HuH-7 (cell line): ENCODE data around the gene GTPBP3.
"Not testable (repeated sequence)": the region's sequence is repeated elsewhere in the genome, so short reads cannot be mapped to it uniquely, and the experiment has no call there.

ENCODE experiments used
- DNase-seq: peaks from one replicate; pipeline ENCODE4 v3.0.0; 2011; ENCODE audit warnings: low spot score

Gene GTPBP3

DNA sequence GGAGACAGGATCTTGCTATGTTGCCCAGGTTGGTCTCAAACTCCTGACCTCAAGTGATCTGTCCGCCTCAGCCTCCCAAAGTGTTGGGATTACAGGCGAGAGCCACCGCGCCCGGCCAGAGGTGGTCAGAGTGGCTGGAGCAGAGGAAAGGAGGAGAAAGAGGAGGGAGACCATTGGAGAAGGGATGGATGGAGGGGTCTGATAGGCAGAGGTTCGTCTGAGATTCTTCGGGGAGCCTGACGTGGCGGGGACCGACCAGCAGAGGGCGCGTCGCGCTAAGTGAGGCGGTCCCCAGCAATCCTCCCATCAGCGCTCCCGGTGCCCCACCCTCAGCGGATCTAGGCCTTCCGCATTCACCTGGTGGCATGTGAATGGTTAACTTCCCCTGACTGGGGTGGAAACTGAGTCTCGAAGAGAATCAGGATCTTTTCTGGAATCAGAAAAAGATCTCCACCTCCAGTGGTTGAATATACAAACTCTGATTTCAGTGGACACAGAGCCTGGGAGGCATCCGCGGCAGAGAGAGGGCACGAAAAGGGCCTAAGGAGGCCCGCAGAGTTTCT, 8.8 kb downstream of the GTPBP3 start:
- peak; percentile 83 for DNase-seq

DNA sequence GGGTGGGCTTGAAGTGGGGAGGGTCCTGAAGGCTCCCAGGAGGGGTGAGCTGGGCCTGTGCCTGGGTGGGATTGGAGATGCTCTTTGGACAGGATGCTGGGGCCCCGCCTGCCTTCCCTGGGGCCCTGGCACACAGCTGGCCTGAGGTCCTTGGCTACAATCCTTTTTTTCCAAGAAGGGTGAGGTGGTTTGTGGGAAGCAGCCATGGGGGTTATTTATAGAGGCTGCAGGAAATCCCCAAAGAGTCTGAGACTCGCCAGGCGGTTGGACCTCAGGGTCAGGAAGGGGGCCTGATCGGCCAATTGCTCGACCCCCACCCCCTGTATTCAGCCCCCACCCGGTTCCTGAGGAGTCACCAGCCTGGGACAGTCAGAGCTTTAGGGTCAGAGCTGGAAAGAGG, 10.0 kb downstream of the GTPBP3 start:
- DNase-seq, result no peak

DNA sequence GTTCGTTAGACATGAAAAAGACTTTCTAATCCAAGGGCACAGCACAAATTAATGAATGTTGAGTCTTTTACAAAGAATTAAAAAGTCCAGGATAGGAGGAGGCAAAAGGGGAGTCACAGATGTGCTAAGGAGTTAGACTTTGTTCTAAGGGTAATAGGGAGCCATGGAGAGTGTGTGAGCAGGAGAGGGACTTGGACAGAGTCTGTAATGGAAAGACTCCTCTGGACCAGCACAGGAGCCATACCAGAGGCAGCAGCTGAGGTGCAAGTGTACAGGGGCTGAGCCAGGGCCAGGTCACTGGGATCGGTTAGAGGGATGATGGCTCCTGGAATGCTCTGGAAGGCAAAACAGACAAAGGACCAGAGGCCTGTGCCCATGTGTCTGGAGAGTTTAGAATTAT, 10.5 kb downstream of the GTPBP3 start:
- no peak for DNase-seq

DNA sequence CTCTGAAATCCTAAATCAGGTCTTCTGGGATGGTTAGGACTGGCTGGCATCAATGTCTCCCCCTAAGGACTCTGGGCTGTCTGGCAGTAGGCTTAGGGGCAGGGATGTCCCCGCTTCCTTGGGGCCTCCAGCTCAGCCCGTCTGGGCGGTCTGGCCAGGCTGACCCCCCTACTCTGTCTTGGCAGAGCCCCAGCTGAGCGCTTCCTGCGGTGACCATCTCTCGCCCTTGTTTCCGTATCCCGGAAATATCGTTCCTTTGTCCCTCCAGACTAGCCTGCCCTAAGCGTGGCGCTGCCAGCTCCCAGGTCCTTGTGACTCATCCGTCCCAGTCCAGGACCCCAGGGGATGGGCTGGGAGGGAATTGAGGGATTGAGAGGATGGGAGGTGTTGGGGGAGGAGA, 11.3 kb downstream of the GTPBP3 start:
- no peak for DNase-seq

DNA sequence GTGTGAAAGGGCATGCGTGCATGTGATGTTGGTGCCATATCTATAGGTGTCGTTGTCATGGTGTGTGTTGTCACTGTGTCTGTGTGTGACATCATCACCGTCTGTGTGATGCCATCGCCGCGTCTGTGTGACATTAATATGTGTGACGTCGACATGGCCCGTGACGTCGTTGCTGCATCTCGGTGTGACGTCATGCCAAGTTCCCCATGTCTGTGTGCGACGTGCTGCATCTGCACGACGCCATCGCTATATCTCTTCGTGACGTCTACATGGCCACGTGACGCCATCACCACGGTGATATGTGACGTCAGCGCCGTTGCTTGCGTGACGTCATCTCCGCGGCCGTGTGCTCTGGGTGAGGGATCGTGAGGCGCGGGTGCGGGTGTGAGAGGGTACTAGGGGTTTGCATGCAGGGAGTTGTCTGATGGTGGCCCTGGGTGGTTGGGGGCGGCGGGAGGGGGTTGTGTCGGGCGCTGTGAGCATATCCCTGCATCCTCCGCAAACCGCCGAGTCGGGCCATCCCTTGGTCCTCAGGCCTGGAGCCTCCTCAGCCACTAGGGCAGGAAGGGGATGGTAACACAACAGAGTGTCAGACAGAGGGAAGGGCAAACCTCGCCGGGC, 14.6 kb downstream of the GTPBP3 start:
- no peak for DNase-seq

DNA sequence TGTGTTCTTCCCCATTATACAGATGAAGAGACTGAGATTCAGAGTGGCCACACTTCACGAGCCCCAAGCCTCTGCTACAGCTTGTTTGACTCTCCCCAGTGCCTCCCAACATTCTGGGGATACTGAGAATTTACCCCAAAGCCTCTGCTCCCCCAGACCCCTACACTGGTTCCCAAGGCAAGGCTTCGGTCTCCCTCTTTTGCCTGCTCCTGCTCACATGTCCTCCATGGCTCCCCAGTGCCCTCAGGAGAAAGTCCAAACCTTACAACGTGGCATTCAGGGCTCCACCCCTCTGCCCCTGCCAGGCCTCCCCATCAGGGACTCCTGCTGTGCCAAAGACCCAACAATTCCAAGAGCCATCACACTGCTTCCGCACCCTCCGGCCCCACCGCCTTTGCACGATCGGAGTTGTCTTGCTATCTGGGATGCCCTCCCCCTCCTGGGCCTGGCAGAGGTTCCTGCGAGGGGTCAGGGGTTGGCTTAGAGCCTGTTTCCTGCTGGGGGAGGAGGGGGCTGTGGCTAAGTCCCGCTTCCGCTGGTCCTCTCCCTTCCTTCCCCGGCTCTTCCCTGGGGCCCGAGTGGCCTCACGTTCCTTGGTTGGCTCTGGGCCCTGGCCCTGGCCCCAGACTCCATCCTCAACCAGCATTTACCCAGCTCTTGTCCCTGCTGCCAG, 15.4 kb downstream of the GTPBP3 start:
- no peak for DNase-seq

DNA sequence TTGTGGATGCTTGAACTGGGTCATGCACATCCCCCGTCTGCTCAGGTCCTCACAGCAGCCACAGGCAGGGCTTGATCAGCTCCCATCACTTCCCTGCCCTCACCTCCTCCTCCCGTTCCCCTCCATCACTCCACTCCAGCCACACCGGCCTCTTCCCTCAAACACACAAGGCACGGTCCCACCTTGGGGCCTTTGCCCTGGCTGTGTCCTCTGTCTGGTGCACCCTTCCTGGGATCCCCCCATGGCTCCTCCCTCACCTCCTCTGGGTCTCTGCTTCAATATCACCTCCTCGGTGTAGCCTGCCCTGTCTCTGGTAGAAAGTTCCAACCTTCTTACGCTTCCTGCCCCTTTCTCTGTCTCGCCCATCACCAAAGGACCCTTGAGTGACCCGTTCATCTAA, 16.0 kb downstream of the GTPBP3 start:
- no peak for DNase-seq

DNA sequence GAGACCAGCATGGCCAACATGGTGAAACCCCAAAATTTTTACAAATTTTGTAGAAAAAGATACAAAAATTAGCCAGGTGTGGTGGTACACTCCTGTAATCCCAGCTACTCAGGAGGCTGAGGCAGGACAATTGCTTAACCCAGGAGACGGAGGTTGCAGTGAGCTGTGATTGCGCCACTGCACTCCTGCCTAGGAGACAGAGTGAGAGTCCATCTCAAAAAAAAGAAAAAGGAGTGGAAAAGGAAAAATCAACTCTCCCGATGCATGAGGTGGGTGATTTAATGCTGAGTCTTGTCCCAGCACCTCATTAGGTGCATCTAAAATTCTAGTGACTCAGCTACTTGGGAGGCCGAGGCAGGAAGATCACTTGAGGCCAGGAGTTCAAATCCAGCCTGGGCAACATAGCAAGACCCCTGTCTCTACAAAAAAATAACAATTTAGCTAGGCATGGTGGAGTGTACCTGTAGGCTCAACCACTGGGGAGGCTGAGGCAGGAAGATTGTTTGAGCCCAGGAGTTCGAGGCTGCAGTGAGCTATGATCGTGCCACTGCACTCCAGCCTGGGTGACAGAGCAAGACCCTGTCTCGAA, 19.8 kb downstream of the GTPBP3 start:
- no peak for DNase-seq

DNA sequence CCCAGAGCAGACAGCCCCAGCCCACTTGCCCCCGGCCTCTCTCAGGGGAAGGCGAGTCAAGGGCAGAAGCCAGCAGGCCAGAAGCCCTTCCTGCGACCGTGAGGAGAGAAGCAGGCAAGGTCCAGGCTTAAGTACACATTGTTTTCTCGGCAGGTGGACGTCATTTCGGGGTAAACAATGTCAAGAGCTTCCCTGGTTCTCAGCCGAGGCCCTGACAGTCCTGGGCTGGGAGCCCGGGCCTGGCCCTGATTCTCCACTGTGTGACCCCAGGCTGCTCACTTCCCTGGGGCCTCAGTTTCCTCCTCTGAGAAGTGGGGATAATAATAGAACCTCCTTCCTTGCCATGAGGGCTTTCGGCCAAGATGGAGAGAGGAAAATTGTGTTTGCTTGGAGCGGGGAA, 20.4 kb downstream of the GTPBP3 start:
- DNase-seq, result no peak

DNA sequence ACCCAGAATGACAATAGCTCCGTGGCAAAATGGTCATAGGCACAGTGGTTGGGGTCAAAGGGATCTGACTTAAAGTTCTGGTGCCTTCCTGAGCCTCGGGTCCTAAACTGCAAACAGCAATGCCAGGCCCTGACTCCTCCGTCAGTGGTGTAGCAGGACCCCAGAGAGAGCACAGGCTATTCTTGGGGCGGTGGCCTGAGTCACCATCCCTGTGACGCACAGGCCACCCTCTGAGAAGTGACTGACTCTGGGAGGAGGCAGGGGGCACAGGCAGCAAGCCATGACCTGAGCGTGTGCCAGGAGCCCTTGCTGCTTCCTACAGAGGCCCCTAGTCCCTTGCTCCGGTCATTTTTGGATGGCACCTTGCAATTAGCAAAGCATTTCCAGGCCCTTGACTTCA, 21.0 kb downstream of the GTPBP3 start:
- DNase-seq, result no peak

DNA sequence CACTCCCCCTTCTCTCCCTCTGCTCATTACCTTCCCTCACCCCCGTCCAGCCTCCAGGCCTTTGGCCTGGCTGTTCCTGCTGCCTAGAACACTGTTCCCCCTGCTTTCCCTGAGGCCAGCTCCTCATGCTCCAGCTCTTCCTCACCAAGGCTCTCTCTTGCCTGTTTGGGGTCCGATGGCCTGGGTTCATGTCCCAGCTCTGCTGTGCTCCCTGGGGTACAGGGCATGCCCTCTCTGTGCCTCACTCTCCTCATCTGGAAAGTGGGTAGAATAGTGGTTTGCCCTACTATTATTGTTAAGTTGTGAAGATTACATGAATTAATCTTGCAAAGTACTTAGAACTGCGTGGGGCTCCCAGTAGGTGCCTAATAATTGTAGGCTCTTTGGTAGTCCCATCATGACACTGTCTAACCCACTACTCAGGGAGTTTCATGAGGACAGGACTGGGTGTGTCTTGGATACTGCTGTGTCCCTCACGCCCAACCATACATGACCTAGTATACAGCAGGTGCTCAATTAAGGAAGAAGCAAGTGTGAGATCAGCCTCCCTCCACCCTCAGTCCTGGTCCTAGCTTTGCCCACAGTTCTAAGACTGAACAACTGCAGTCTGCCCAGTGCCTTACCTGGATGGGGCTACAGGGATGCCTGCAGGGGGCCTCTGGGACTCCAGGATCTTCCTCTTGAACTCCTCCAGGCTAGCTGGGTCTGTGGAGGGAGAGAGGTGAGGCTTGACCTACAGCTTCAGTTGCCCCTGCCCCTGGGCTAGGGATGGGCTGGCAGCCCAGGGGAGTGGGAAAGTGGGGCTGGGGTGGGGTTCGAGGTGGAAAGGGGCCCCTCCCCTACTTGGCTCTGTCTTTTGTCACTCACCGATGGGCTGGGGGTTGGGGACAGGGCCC, 22.8 kb downstream of the GTPBP3 start:
- no peak for DNase-seq

DNA sequence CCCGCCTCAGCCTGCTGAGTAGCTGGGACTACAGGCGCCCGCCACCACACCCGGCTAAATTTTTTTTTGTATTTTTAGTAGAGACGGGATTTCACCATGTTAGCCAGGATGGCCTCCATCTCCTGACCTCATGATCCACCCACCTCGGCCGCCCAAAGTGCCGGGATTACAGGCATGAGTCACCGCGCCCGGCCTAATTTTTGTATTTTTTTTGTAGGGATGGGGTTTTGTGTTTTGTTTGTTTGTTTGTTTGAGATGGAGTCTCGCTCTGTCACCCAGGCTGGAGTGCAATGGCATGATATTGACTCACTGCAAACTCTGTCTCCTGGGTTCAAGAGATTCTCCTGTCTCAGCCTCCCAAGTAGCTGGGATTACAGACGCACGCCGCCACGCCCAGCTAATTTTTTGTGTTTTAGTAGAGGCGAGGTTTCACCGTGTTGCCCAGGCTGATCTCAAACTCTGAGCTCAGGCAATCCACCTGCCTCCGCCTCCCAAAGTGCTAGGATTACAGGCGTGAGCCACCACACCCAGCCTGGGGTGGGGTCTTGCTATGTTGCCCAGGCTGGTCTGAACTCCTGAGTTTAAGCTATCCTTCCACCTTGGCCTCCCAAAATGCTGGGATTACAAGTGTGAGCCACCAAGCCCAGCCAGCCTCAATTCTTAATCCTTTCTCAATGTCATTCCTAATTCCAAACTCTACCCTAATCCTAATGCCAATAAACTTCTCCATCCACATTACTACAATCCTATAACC, 26.7 kb downstream of the GTPBP3 start:
- not testable (repeated sequence) for DNase-seq

DNA sequence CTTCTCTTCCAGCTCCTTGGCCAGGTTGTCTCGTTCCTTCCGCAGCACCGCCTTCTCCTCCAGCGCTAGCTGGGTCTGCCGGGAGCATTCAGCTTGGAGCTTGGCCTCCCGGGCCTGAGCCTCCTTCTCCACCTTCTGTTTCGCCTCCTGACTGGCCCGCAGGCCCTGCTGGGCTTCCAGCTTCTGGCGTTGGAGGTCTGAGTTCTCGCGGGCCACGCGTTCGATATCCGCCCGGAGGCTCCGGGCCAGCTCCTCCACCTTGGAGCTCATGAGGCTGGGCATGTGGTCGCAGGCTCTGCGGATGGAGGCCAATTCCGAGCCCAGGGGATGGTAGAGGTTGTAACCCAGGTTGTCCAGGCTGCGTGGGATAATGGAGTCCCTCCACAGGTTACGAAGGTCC, 28.0 kb downstream of the GTPBP3 start:
- DNase-seq, result no peak

DNA sequence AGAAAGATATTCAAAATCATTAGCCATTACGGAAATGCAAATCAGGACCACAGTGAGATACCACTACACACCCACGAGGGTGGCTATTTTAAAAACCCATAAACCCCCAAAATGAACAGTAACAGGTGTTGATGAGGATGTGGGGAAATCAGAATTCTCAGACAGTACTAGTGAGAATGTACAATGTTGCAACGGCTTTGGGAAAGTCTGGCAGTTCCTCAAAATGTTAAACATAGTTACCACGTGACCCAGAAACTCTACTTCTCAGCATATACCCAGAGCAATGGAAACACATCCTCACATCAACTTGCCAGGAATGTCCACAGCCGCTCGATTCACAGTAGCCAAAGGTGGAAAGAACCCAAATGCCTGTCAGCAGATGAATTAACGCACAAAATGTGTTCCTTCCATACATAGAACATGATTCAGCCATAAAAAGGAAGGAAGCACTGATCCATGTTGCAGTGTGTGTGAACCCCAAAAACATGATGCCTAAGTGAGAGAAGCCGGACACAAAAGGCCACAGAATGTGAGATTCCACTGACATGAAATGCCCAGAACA, 32.8 kb downstream of the GTPBP3 start:
- no peak for DNase-seq

DNA sequence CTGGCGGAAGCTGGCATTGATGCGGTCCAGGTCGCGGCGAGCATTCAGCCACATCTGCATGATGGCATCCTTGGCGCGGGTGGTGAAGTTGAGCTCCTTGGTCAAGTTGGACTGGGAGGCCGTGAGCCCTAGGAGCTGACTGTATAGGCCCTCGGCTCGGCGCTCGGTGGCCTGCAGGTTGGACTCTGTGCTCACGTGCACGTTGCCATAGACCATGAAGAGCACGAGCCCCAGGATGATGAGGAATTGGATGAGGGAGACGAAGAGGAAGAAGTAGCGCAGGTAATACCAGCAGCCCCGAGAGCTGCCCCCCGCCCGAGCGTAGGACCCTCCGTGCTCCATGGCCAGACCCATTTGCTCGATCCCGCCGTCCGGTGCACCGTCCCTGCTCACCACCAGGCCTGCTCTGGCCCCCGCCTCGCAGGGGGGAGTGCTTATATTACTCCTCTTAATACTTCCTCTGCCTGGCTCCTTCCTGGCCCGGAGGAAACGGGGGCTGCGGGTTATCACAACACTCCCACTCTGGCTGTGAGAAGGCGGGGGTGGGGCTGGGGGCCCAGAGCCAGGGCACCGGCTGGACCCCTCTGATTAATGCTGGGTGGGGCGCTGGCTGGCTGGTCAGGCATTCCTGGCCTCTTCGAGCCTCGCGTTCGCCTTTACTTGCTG, 39.7 kb downstream of the GTPBP3 start, which contains the start of gene PLVAP:
Gene PLVAP (minus strand): TSS at position 408 of the 666 bp plus-strand sequence. CDS start 54 bp downstream, at position 354.
- DNase-seq, result no peak

DNA sequence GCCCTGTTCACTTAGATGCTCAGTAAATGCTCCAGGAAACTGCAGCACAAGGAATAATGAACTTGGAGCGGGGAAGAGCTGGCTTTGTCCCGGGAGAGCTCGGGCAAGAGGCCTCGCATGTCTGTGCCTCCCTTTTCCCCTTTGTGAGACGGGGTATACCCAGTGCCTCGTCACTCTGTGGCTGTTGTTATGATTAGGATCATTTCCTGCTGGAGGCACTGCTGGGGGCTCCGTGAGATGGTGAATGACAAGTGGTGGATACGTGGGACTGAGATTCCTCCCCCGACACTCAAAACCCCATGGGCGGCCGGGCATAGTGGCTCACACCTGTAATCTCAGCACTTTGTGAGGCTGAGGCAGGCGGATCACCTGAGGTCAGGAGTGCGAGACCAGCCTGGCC, 40.9 kb downstream of the GTPBP3 start:
- no peak for DNase-seq

DNA sequence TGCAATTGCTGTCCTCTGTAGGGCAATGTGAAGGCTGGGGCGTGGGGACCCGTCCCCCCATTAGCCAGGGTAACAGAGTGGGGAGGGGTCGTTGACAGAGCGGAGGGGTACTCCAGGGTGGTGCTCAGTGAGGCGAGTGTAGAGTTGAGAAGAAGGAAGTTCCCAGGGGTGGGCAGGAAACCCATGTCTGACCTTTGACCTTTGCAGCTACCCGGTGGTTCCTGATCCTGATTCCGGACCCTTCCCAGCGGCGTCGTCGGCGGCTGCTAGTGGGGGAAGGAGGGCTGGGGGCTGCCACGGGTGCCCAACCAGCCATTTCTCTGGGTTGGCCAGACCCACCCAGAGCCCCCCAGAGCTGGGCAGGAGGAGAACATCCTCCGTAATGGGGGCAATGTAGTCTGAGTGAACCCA, 41.9 kb downstream of the GTPBP3 start:
- DNase-seq, result no peak

DNA sequence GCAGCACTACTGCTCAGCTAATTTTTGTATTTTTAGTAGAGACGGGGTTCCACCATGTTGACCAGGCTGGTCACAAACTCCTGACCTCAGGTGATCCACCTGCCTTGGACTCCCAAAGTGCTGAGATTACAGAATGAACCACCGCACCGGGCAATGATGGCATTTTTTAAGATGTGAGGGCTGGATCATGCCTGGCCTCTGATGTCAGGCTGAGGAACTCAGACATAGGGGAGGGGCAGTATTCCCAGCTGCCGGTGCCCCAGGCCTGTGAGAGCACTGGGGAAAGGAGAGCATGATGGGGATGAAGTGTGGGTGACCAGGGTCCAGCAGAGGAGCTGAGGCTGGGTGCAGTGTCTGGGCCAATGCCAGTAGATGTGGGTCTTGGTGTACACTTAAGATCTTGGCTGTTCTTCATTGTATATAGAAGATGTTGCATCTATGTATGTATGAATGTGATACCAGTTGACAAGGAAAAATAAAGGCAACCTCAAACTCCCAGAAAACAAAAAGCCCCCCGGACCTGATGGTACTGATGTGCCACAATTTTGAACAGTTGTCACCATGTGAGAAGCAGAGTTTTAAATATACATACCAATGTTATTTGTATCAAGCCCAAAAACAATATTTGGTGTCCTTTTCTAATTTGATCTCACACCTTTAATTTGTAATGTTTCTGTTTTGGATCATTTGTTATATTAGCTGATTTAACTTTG, 43.2 kb downstream of the GTPBP3 start:
- no peak for DNase-seq

DNA sequence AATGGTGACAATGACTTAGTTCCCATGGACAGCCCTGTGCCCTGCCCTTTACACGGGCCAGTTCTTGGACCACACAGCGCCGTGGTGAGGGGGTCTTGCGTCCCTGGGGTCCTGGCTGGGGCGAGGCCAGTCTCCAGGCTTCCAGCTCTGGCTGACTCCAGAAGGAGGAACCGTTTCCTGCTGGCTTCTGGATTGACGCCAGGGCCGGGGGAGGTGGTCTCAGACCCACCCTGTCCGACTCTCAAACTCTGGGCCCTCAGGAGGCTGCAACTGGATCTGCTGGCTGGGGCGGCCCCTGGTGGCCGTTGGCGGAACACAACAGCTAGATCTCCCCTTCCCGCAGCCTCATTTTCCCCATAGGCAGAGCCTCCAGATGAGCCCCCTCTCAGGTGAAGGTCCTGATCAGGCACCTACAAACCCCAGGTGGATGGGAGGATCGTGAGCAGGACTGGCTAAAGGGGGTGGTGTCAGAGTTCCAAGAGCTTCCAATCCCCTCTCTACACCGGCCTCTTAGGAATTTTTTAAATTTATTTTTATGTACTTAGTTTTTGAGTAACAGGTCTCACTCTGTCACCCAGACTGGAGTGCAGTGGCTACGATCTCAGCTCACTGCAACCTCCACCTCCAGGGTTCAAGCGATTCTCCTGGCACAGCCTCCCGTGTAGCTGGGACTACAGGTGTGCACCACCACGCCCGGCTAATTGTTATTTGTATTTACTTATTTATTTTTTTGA, 48.7 kb downstream of the GTPBP3 start:
- DNase-seq, result peak; percentile 72
